Natural killer cell (primary cell): Measurements from ENCODE around the gene ERO1A. TPM values are rescaled to one million over a fixed set of nuclear protein-coding genes. Genes with fewer than 3 reads are reported as not detected.

ENCODE experiments used
- ATAC-seq, 3 donors: fragments of 150-1000 bp in 2 of 3; fragments of 200-7000 bp in 1 of 3; cut with Tn5 transposase; 1 replicate in 1 of 3; 2 replicates in 2 of 3; pipeline ENCODE4 v1.10.0; 2021; ENCODE audit warnings: mild to moderate bottlenecking in 2 of 3, moderate library complexity in 2 of 3
- DNase-seq, 2 donors: peaks; one replicate each; pipeline versions ENCODE4 v3.0.0 to v3.0.0-alpha.2; 2013 to 2021; ENCODE audit warnings: mixed read lengths in 1 of 2
- H3K27ac ChIP-seq: one replicate; pipeline ENCODE4 v1.5.1; 2013; ENCODE audit warnings: mild to moderate bottlenecking, low read length
- H3K27me3 ChIP-seq: one replicate; pipeline ENCODE4 v1.6.1; 2013; ENCODE audit warnings: low read length; ENCODE audit not compliant: control insufficient read depth, insufficient read depth
- H3K36me3 ChIP-seq: one replicate; pipeline ENCODE4 v1.6.1; 2013; ENCODE audit warnings: low read length; ENCODE audit not compliant: control insufficient read depth, insufficient read depth
- H3K4me1 ChIP-seq: one replicate; pipeline ENCODE4 v1.6.1; 2013; ENCODE audit warnings: low read length; ENCODE audit not compliant: control insufficient read depth, insufficient read depth
- H3K4me3 ChIP-seq: one replicate; pipeline ENCODE4 v1.5.1; 2013; ENCODE audit warnings: low read length
- H3K9me3 ChIP-seq: one replicate; pipeline ENCODE4 v1.6.1; 2013; ENCODE audit warnings: low read length; ENCODE audit not compliant: control insufficient read depth, insufficient read depth
- H3K27ac Mint-ChIP-seq, 2 donors: one replicate each; pipeline ENCODE4 v1.8.0; 2022; ENCODE audit warnings: mild to moderate bottlenecking in 2 of 2, mixed read lengths in 2 of 2, moderate library complexity in 1 of 2
- H3K27me3 Mint-ChIP-seq, 2 donors: one replicate each; pipeline ENCODE4 v1.8.0; 2022; ENCODE audit warnings: low read depth in 2 of 2, mixed read lengths in 2 of 2
- H3K36me3 Mint-ChIP-seq: one replicate; pipeline ENCODE4 v1.8.0; 2022; ENCODE audit warnings: mixed read lengths
- H3K4me1 Mint-ChIP-seq, 2 donors: one replicate each; pipeline ENCODE4 v1.8.0; 2022; ENCODE audit warnings: mixed read lengths in 2 of 2
- H3K4me3 Mint-ChIP-seq: one replicate; pipeline ENCODE4 v1.8.0; 2022; ENCODE audit warnings: mild to moderate bottlenecking, moderate library complexity, mixed read lengths
- H3K9me3 Mint-ChIP-seq, 2 donors: one replicate each; pipeline ENCODE4 v1.8.0; 2022; ENCODE audit warnings: mixed read lengths in 2 of 2
- WGBS: methylation state at CpG from one replicate; pipeline ENCODE4 v1.1.7; 2013; ENCODE audit warnings: missing lambda C conversion rate; ENCODE audit not compliant: insufficient coverage; 5-methylcytosine and 5-hydroxymethylcytosine counted together
- intact Hi-C: fragments of 100-400 bp; cut with micrococcal nuclease; formaldehyde crosslinking; loops from one replicate; pipeline ENCODE4 v1.14.2; 2022
- total RNA-seq, 4 donors: library from RNA; stranded (reverse); fragments of 120-200 nt in 1 of 4; gene quantifications; one replicate each; pipeline versions ENCODE4 v1.2.3 to v1.2.4, GENCODE V29; 2013 to 2022
- TF ChIP-seq, protein P1 (sequence below): fragments of 200-600 bp; IDR thresholded peaks from one replicate; pipeline ENCODE4 v1.8.0; 2022; ENCODE audit warnings: antibody characterized with exemption

ERO1A gene
- total RNA-seq, 3 donors from 2014 or later (not counting 1 experiment from before 2014, with no cell fraction given) = 35.4 to 47.7 (median 42.5) TPM

DNA sequence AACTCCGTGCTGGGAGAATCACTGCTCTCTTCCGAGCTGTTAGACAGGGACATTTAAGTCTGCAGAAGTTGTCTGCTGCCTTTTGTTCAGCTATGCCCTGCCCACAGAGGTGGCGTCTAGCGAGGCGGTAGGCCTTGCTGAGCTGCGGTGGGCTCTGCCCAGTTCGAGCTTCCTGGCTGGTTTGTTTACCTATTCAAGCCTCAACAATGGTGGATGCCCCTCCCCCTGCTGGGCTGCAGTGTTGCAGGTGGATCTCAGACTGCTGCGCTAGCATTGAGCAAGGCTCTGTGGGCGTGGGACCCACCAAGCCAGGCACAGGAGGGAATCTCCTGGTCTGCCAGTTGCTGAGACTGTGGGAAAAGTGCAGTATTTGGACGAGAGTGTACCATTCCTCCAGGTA lies 99.0 kb downstream of the ERO1A start:
- H3K27me3 ChIP-seq = no peaks in the 10 kb centered on the region
- Mint-ChIP-seq H3K27ac (no peak overlapping the region), H3K9me3 (peaks cover 0 to 4% of the 10 kb centered on the region in 2 donors), H3K36me3 (peaks cover 8% of the 10 kb centered on the region), H3K4me3 (no peak overlapping the region), H3K27me3 (peaks cover 4 to 15% of the 10 kb centered on the region in 2 donors), H3K4me1 (no peaks in the 10 kb centered on the region)
- no peaks in the 10 kb centered on the region for H3K9me3 ChIP-seq
- H3K4me3 ChIP-seq = no peak overlapping the region
- TF ChIP-seq, protein P1, sequence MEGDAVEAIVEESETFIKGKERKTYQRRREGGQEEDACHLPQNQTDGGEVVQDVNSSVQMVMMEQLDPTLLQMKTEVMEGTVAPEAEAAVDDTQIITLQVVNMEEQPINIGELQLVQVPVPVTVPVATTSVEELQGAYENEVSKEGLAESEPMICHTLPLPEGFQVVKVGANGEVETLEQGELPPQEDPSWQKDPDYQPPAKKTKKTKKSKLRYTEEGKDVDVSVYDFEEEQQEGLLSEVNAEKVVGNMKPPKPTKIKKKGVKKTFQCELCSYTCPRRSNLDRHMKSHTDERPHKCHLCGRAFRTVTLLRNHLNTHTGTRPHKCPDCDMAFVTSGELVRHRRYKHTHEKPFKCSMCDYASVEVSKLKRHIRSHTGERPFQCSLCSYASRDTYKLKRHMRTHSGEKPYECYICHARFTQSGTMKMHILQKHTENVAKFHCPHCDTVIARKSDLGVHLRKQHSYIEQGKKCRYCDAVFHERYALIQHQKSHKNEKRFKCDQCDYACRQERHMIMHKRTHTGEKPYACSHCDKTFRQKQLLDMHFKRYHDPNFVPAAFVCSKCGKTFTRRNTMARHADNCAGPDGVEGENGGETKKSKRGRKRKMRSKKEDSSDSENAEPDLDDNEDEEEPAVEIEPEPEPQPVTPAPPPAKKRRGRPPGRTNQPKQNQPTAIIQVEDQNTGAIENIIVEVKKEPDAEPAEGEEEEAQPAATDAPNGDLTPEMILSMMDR = no peak
- H3K4me1 ChIP-seq = no peaks in the 10 kb centered on the region
- intact Hi-C loops = no loop called here
- no peak overlapping the region for H3K27ac ChIP-seq
- 94% methylated on average over 10 of the region's 10 CpGs for WGBS
- no peak for DNase-seq
- no peaks in the 10 kb centered on the region for H3K36me3 ChIP-seq
- ATAC-seq = no peak

DNA sequence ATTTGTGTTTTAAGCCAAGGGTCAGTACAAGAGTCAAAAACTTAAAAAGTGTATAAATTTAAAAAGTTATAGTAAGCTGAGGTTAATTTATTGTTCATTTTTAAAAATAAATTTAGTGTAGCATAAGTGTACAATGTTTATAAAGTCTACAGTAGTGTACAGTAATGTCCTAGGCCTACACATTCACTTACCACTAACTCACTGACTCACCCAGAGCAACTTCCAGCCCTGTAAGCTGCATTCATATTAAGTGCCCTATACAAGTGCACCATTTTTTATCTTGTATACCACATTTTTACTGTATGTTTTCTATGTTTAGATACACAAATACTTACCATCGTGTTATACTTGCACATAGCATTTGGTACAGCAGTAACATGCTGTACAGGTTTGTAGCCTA lies 105.0 kb downstream of the ERO1A start:
- no peaks in the 10 kb centered on the region for H3K9me3 ChIP-seq
- Mint-ChIP-seq H3K4me3 (no peak overlapping the region), H3K9me3 (peaks cover 0 to 2% of the 10 kb centered on the region in 2 donors), H3K4me1 (no peaks in the 10 kb centered on the region), H3K36me3 (peaks cover 3% of the 10 kb centered on the region), H3K27me3 (peaks cover 4 to 17% of the 10 kb centered on the region in 2 donors), H3K27ac (no peak overlapping the region)
- no CpG with 5 or more reads among the region's 1 CpG for WGBS
- TF ChIP-seq, protein P1 = no peak
- H3K27me3 ChIP-seq = no peaks in the 10 kb centered on the region
- H3K4me1 ChIP-seq = no peaks in the 10 kb centered on the region
- DNase-seq (no peak), ATAC-seq (peak in 1 of 3 donors; percentile 32)
- no peak overlapping the region for H3K4me3 ChIP-seq
- H3K36me3 ChIP-seq = no peaks in the 10 kb centered on the region
- H3K27ac ChIP-seq = no peak overlapping the region
- intact Hi-C loops = no loop called here

Other genes with a start within 250 kb of the ERO1A start
- gene TXNDC16, start 143.1 kb downstream of the ERO1A start, total RNA-seq = 10 to 100 TPM; 16.5 to 22.0 (median 20.7) TPM
- 1 to 10 TPM in 1 of 3 donors, under 1 TPM in 2; 0.42 to 1.4 (median 0.57) TPM for gene GPR137C, start 142.7 kb downstream of the ERO1A start, total RNA-seq
- gene PSMC6, start 11.6 kb upstream of the ERO1A start, total RNA-seq = 100 to 1,000 TPM; 148 to 160 (median 159) TPM
- 10 to 100 TPM; 13.3 to 22.9 (median 18.3) TPM for gene STYX, start 34.6 kb upstream of the ERO1A start, total RNA-seq
- 1 to 10 TPM; 5.6 to 7.5 (median 7.0) TPM for gene GNPNAT1, start 96.0 kb upstream of the ERO1A start, total RNA-seq